ENCODE measurements around the gene MEAK7.

Gene MEAK7

DNA sequence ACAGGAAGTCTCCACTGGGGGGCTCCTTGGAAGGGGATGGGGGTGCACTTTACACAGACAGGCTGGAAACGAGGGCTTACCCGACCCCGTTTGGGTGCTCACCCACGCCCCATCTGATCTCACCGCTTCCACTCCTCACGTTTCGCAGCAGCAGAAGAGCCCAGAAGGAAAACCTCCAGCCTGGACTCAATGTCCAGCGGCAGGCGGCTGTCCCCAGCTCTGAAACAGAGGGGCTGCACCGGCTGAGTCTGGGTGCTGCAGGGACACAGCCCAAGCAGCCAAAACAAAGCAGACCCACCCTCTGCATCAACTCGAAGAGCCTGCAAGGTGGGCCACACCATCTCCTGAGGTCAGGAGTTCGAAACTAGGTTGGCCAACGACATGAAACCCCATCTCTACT, 3.9 kb downstream of the MEAK7 start:
- TF ChIP-seq FOXM1 (IDR thresholded peaks at IDR 0.05; ENCODE audit: borderline replicate concordance, low read depth): no peak
- no peak for TF ChIP-seq NFIC (IDR thresholded peaks at IDR 0.05)
- TF ChIP-seq ZBTB7A (IDR thresholded peaks at IDR 0.05; ENCODE audit: low read depth): no peak
- TF ChIP-seq TAF1 (IDR thresholded peaks at IDR 0.05; ENCODE audit: low read depth): no peak
- no peak for TF ChIP-seq RAD21 (IDR thresholded peaks at IDR 0.05; ENCODE audit: low read depth)
- TF ChIP-seq EP300 (IDR thresholded peaks at IDR 0.05; ENCODE audit: borderline replicate concordance): no peak
- no peak for TF ChIP-seq EGR1 (IDR thresholded peaks at IDR 0.05)
- no peak for TF ChIP-seq TCF12 (IDR thresholded peaks at IDR 0.05; ENCODE audit: low read depth)
- TF ChIP-seq CEBPB (IDR thresholded peaks at IDR 0.05): no peak
- no peak for TF ChIP-seq TEAD4 (IDR thresholded peaks at IDR 0.05)
- TF ChIP-seq CREB1 (IDR thresholded peaks at IDR 0.05; ENCODE audit: low read depth): no peak
- TF ChIP-seq, protein P1, sequence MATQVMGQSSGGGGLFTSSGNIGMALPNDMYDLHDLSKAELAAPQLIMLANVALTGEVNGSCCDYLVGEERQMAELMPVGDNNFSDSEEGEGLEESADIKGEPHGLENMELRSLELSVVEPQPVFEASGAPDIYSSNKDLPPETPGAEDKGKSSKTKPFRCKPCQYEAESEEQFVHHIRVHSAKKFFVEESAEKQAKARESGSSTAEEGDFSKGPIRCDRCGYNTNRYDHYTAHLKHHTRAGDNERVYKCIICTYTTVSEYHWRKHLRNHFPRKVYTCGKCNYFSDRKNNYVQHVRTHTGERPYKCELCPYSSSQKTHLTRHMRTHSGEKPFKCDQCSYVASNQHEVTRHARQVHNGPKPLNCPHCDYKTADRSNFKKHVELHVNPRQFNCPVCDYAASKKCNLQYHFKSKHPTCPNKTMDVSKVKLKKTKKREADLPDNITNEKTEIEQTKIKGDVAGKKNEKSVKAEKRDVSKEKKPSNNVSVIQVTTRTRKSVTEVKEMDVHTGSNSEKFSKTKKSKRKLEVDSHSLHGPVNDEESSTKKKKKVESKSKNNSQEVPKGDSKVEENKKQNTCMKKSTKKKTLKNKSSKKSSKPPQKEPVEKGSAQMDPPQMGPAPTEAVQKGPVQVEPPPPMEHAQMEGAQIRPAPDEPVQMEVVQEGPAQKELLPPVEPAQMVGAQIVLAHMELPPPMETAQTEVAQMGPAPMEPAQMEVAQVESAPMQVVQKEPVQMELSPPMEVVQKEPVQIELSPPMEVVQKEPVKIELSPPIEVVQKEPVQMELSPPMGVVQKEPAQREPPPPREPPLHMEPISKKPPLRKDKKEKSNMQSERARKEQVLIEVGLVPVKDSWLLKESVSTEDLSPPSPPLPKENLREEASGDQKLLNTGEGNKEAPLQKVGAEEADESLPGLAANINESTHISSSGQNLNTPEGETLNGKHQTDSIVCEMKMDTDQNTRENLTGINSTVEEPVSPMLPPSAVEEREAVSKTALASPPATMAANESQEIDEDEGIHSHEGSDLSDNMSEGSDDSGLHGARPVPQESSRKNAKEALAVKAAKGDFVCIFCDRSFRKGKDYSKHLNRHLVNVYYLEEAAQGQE (IDR thresholded peaks at IDR 0.05; ENCODE audit: low read depth): no peak
- TF ChIP-seq, protein P2, sequence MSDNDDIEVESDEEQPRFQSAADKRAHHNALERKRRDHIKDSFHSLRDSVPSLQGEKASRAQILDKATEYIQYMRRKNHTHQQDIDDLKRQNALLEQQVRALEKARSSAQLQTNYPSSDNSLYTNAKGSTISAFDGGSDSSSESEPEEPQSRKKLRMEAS (IDR thresholded peaks at IDR 0.05): no peak
- TF ChIP-seq, protein P3, sequence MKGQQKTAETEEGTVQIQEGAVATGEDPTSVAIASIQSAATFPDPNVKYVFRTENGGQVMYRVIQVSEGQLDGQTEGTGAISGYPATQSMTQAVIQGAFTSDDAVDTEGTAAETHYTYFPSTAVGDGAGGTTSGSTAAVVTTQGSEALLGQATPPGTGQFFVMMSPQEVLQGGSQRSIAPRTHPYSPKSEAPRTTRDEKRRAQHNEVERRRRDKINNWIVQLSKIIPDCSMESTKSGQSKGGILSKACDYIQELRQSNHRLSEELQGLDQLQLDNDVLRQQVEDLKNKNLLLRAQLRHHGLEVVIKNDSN (IDR thresholded peaks at IDR 0.05): no peak
- TF ChIP-seq YY1 (IDR thresholded peaks at IDR 0.05; ENCODE audit: low read depth): no peak

DNA sequence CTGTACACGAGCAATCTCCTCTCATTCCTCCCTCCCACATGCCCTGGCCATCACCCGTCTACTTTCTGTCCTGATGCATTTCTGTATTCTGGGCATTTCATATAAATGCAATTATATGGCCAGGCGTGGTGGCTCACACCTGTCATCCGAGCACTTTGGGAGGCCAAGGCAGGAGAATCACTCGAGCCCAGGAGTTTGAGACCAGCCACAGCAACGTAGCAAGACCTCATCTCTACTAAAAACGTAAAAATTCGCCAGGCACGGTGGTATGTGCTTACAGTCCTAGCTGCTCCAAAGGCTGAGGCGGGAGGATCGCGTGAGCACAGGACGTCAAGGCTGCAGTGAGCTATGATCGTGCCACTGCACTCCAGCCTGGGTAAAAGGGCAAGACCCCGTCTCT, 4.8 kb downstream of the MEAK7 start:
- TF ChIP-seq NFIC (IDR thresholded peaks at IDR 0.05) (no peak), TAF1 (IDR thresholded peaks at IDR 0.05; ENCODE audit: low read depth) (no peak), RAD21 (IDR thresholded peaks at IDR 0.05; ENCODE audit: low read depth) (no peak), CEBPB (IDR thresholded peaks at IDR 0.05) (no peak), TCF12 (IDR thresholded peaks at IDR 0.05; ENCODE audit: low read depth) (no peak)
- TF ChIP-seq, protein P1 (IDR thresholded peaks at IDR 0.05; ENCODE audit: low read depth): no peak

DNA sequence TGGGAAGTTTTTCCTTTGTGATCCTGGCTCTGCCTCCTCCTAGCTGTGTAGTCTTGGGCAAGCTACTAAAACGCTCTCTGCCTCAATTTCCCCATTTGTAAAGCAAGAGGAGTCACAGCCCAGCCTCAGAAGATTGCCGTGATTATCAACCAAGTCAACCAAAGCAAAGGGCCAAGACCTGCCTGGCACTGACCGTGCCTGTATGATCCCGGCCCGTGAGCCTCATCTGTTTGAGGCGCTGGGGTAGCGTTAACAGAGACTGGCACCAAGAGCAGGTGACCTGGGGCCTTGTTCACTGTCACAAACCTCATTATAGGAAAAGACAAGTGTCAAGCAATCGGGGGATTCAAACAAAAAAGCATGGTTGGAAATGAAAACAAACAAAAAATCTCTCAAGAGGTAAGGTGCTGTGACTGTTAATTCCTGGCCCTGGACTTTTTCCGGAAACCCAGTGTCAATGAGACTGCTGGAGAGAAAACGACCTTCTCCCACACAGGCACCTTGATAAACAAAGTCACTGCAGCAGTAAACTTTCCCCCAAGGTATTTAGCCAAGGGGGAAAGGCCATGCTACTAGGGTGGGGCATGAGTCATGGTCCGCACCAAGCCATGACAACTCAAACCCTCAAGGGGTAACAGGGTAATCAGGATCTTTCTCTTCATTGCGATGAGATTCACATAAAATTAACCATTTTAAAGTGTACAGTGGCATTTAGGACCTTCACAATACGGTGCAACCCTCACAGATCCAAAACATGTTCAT, 5.4 kb downstream of the MEAK7 start:
- TF ChIP-seq EGR1 (IDR thresholded peaks at IDR 0.05) (no peak), FOXM1 (IDR thresholded peaks at IDR 0.05; ENCODE audit: borderline replicate concordance, low read depth) (no peak), RAD21 (IDR thresholded peaks at IDR 0.05; ENCODE audit: low read depth) (no peak), TCF12 (IDR thresholded peaks at IDR 0.05; ENCODE audit: low read depth) (no peak), ZBTB7A (IDR thresholded peaks at IDR 0.05; ENCODE audit: low read depth) (no peak), CEBPB (IDR thresholded peaks at IDR 0.05) (no peak), CREB1 (IDR thresholded peaks at IDR 0.05; ENCODE audit: low read depth) (no peak), TEAD4 (IDR thresholded peaks at IDR 0.05) (no peak), TAF1 (IDR thresholded peaks at IDR 0.05; ENCODE audit: low read depth) (no peak), EP300 (IDR thresholded peaks at IDR 0.05; ENCODE audit: borderline replicate concordance) (no peak), YY1 (IDR thresholded peaks at IDR 0.05; ENCODE audit: low read depth) (no peak), NFIC (IDR thresholded peaks at IDR 0.05) (no peak)
- TF ChIP-seq, protein P3 (IDR thresholded peaks at IDR 0.05): no peak
- TF ChIP-seq, protein P1 (IDR thresholded peaks at IDR 0.05; ENCODE audit: low read depth): no peak
- TF ChIP-seq, protein P2 (IDR thresholded peaks at IDR 0.05): no peak

DNA sequence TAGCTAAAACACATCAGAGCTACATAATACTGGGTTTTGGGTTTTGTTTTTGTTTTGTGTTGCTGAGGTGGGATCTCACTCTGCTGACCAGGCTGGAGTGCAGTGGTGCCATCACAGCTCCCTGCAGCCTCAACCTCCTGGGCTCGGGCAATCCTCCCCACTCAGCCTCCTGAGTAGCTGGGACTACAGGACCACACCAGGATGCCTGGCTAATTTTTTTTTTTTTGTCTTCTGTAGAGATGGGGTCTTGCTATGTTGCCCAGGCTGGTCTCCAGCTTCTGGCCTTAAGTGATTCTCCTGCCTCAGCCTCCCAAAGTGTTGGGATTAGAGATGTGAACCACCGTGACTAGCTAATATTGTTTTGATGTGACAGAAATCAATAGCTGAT, 6.2 kb downstream of the MEAK7 start:
- TF ChIP-seq NFIC (IDR thresholded peaks at IDR 0.05): no peak
- TF ChIP-seq FOXM1 (IDR thresholded peaks at IDR 0.05; ENCODE audit: borderline replicate concordance, low read depth): no peak

All from Ishikawa (cell line).